BJ (cell line): ENCODE results near the gene EIF4E1B. TPM values are rescaled to one million over a fixed set of nuclear protein-coding genes. Genes with fewer than 3 reads are reported as not detected.

ENCODE experiments used
- CTCF ChIA-PET: fragments of 350-600 bp; formaldehyde crosslinking; extraction: SDS; loops from one replicate; lab custom pipeline; 2021; ENCODE audit warnings: antibody characterized with exemption, inconsistent platforms; lab: Yijun Ruan, JAX
- POLR2A ChIA-PET: fragments of 300-600 bp; sonication (Branson Sonifier 250); formaldehyde crosslinking; extraction: SDS; loops from one replicate; lab custom pipeline; 2021; ENCODE audit warnings: antibody characterized with exemption; lab: Charles Lee
- DNase-seq: peaks from one replicate; pipeline ENCODE4 v3.0.0-alpha.2; 2011; ENCODE audit warnings: low read depth
- H3K27me3 ChIP-seq: 2 replicates; pipeline ENCODE4 v1.6.0; 2011; ENCODE audit warnings: low read length; ENCODE audit not compliant: control insufficient read depth, insufficient read depth
- H3K36me3 ChIP-seq: 2 replicates; pipeline ENCODE4 v1.5.1; 2011; ENCODE audit warnings: low read length; ENCODE audit not compliant: control insufficient read depth, insufficient read depth
- H3K4me3 ChIP-seq: 2 replicates; pipeline ENCODE4 v1.5.1; 2011; ENCODE audit warnings: low read depth, mild to moderate bottlenecking, control low read depth, low read length
- polyA plus RNA-seq: library from polyadenylated mRNA; depleted of rRNA; stranded (reverse); fragments of >200 nt; gene quantifications from 2 replicates; pipeline ENCODE4 v1.2.3, GENCODE V29; 2011
- TF ChIP-seq, protein P1 (sequence below): IDR thresholded peaks from 2 replicates; pipeline ENCODE4 v1.5.1; 2011; ENCODE audit warnings: low read depth, mild to moderate bottlenecking, control low read depth, inconsistent platforms, low read length, moderate library complexity; ENCODE audit not compliant: insufficient read depth

Gene EIF4E1B
- polyA plus RNA-seq, 1 experiment = not detected

DNA sequence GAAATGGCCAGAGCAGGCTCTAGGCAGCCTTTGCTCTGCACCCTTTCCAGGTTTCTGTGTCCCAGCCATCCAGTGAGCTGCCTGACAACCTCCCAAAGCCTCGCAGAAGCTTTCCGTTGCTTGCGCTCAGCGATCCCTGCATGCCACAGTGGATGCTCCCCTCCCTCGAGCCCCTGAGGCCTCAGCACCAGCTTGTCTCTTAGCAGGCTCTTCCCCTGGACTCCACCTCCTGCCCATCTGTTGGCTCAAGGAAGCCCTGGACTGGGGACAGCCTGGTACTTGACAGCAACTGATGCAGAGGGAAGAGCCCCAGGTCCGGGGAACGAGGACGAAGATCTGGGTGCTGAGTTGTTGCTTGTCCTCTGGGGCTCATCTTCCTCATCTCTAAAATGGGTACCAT, 40.0 kb downstream of the EIF4E1B start:
- TF ChIP-seq, protein P1, sequence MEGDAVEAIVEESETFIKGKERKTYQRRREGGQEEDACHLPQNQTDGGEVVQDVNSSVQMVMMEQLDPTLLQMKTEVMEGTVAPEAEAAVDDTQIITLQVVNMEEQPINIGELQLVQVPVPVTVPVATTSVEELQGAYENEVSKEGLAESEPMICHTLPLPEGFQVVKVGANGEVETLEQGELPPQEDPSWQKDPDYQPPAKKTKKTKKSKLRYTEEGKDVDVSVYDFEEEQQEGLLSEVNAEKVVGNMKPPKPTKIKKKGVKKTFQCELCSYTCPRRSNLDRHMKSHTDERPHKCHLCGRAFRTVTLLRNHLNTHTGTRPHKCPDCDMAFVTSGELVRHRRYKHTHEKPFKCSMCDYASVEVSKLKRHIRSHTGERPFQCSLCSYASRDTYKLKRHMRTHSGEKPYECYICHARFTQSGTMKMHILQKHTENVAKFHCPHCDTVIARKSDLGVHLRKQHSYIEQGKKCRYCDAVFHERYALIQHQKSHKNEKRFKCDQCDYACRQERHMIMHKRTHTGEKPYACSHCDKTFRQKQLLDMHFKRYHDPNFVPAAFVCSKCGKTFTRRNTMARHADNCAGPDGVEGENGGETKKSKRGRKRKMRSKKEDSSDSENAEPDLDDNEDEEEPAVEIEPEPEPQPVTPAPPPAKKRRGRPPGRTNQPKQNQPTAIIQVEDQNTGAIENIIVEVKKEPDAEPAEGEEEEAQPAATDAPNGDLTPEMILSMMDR = no peak
- Histone ChIP-seq H3K27me3 (peaks cover 24% of the 10 kb centered on the region), H3K36me3 (no peaks in the 10 kb centered on the region), H3K4me3 (no peak overlapping the region)
- ChIA-PET POLR2A (interaction anchor here (1.0 kb wide), 1 partner anchor 9 kb away, joined by 4 read pairs; no protein-coding TSS in a partner anchor), CTCF (interaction anchor here (3.5 to 4.1 kb wide), 2 partner anchors 10 to 13 kb away, joined by 17 to 29 read pairs; no protein-coding TSS in a partner anchor)
- DNase-seq = no peak

DNA sequence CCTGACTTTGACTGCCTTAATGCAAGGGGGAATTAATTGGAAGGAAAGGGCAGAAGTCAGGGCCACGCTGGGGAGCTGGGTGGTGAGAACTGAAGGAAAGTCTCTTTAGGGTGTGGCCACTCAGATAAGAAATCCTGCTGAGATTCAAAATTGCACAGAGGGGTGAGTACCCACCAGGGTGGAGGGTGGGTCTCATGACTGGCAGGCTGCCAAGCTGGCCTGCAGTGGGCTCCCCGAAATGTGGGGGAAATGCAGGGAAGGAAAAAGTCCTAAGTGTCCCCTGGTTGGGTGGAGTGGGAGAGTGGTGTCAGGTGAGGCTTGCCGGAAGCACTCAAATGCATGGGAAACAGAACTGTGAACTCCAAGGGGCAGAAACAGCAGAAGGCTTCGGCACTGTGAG, 40.9 kb downstream of the EIF4E1B start:
- TF ChIP-seq, protein P1 = no peak
- ChIA-PET CTCF (interaction anchor here (0.9 to 4.1 kb wide), 2 partner anchors 11 to 13 kb away, joined by 4 to 29 read pairs; no protein-coding TSS in a partner anchor), POLR2A (no interaction called here)
- DNase-seq = no peak
- H3K36me3 ChIP-seq = no peaks in the 10 kb centered on the region
- H3K27me3 ChIP-seq = peaks cover 21% of the 10 kb centered on the region
- H3K4me3 ChIP-seq = no peak overlapping the region

DNA sequence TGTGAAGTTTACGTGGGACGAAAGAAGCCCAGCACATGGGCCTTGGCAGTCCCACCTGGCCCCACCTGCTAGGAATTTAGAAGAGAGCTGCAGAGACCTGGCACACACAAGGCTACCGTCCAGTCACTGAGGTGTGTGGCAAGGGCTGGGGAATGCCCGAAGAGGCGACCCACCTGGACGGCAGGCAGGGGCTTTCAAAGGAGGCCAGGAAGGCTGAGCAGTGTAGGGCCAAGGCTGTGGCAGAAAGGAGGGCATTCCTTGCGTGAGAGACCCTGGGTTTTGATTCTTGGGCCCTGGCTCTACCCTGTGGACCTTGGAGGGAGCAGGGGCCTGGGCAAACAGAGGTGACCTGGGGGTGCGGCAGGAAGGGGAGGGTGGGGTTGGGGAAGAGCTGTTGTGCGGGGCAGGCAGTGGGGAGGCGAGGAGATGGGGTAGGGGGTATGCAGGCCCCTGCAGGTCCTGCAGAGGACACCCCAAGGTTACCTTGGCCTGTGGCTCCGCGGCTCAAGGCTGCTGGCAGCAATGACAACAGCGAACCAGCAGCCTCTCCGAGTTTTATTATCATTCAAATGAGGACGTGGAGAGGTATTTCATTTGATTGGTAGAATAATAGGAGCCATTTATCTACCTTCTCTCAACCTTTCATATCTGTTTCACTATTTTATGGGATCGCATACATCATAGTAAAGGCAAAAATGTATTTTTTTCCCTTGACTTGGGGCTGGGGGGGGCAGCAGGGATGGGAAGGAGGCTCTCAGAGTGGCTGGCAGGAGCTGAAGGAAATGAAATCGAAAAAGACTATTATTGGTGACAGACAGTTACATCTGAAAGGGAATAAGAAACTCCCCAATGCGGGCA, 41.6 kb downstream of the EIF4E1B start:
- Histone ChIP-seq H3K4me3 (no peak overlapping the region), H3K27me3 (peaks cover 21% of the 10 kb centered on the region), H3K36me3 (no peaks in the 10 kb centered on the region)
- CTCF ChIA-PET = interaction anchor here (0.9 to 4.1 kb wide), 3 partner anchors 11 to 14 kb away, joined by 4 to 29 read pairs (median 14); no protein-coding TSS in a partner anchor
- TF ChIP-seq, protein P1 = no peak
- POLR2A ChIA-PET = no interaction called here
- DNase-seq = no peak

DNA sequence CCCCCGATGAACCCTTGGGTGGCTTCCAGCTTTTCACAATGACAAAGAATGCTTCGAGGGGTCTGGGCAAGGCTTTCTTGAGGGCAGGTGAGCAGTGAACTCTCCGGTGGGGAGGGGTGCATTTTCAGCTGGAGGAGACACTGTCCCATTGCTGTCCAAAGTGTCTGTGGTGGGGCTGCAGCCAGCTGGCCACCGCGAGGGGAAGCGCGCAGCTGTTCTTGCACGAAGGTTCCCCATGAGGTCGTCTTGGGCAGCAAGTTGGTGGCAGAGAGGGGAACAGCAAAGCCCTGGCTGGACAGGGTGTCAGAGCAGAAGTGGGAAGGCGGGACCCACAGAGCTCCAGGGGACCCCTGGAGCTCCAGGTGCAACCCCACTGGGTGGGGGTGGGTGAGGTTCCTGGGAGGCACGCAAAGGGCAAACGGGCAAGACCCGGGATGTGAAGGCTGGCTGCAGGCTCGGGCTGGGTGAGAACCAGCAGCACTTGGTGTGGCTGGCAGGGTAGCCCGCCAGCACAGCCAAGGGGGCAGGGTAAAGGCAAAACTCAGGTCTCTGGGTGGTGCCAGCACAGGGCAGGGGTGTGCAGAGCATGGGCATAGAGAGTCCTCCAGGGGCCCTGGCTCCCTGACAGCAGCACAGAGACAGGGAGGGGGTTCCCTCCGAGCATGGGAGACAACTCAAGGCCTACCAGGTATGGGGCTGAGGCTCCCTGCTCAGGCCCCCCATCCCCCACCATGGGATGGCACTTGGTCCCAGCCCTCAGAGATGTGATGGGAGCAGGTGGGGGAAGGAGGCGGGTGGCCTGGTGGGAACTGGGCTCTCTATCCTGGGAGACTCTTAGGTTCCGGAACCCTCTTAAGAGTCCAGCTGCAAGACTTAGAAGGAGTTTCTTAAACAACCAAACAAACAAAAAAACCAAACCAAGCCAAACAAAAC, 43.4 kb downstream of the EIF4E1B start:
- Histone ChIP-seq H3K27me3 (peaks cover 17% of the 10 kb centered on the region), H3K4me3 (no peak overlapping the region), H3K36me3 (no peaks in the 10 kb centered on the region)
- no peak for DNase-seq
- TF ChIP-seq, protein P1 = no peak
- CTCF ChIA-PET = interaction anchor here (3.3 kb wide), 1 partner anchor 14 kb away, joined by 14 read pairs; no protein-coding TSS in a partner anchor
- POLR2A ChIA-PET = no interaction called here
